ENCODE data around the gene DUSP8. TPM values are rescaled to one million over a fixed set of nuclear protein-coding genes. Genes with fewer than 3 reads are reported as not detected.
A peak's percentile ranks its signal among the peaks of the same experiment; 100 is the strongest.

DUSP8 gene
- total RNA-seq, 2 donors from 2014 or later = 21.8 to 33.9 TPM

- no peaks in the 10 kb centered on the region for H3K27me3 ChIP-seq
- H3K27ac ChIP-seq = peak overlapping the region; percentile 66
- intact Hi-C loops (cut with DNase I) = no loop called here
- H3K4me3 ChIP-seq = no peak overlapping the region
- H3K36me3 ChIP-seq = no peaks in the 10 kb centered on the region
- no peak for DNase-seq
- peak overlapping the region in 1 of 2 donors; percentile 24 for H3K9ac ChIP-seq (ENCODE audit: low read depth in 2 of 2, low read length in 2 of 2)
- peaks cover 19% of the 10 kb centered on the region for H3K4me1 ChIP-seq
- no peak for TF ChIP-seq CTCF (IDR thresholded peaks at IDR 0.05)
- H3K9me3 ChIP-seq = no peaks in the 10 kb centered on the region
Observed at GRCh38 chr11:1557051-1557884, 14.8 kb downstream of the DUSP8 start.

- Histone ChIP-seq H3K9me3 (no peaks in the 10 kb centered on the region), H3K4me1 (peaks cover 19% of the 10 kb centered on the region), H3K4me3 (no peak overlapping the region), H3K9ac (ENCODE audit: low read depth in 2 of 2, low read length in 2 of 2) (no peak overlapping the region), H3K27ac (no peak overlapping the region), H3K27me3 (no peaks in the 10 kb centered on the region), H3K36me3 (no peaks in the 10 kb centered on the region)
- DNase-seq = no peak
- TF ChIP-seq CTCF (IDR thresholded peaks at IDR 0.05) = no peak
- intact Hi-C loops (cut with DNase I) = no loop called here
Observed at GRCh38 chr11:1556278-1556902, 15.7 kb downstream of the DUSP8 start.

GRCh38 chr11:1555713-1556153 is 16.3 kb downstream of the DUSP8 start:
- no peak for TF ChIP-seq CTCF (IDR thresholded peaks at IDR 0.05)

GRCh38 chr11:1554981-1555712 is 16.9 kb downstream of the DUSP8 start:
- Histone ChIP-seq H3K27ac (no peak overlapping the region), H3K4me3 (no peak overlapping the region), H3K27me3 (no peaks in the 10 kb centered on the region), H3K9ac (ENCODE audit: low read depth in 2 of 2, low read length in 2 of 2) (no peak overlapping the region), H3K4me1 (peaks cover 17% of the 10 kb centered on the region), H3K9me3 (no peaks in the 10 kb centered on the region), H3K36me3 (no peaks in the 10 kb centered on the region)
- intact Hi-C loops (cut with DNase I) = no loop called here
- TF ChIP-seq CTCF (IDR thresholded peaks at IDR 0.05) = no peak
- DNase-seq = peak; percentile 27

More at GRCh38 chr11:1555713-1556153, 16.3 kb downstream of the DUSP8 start:
- DNase-seq = no peak
- intact Hi-C loops (cut with DNase I) = no loop called here
- H3K36me3 ChIP-seq = no peaks in the 10 kb centered on the region
- no peak overlapping the region for H3K27ac ChIP-seq
- H3K9ac ChIP-seq (ENCODE audit: low read depth in 2 of 2, low read length in 2 of 2) = no peak overlapping the region
- H3K9me3 ChIP-seq = no peaks in the 10 kb centered on the region
- H3K27me3 ChIP-seq = no peaks in the 10 kb centered on the region
- H3K4me1 ChIP-seq = peaks cover 19% of the 10 kb centered on the region
- H3K4me3 ChIP-seq = no peak overlapping the region

GRCh38 chr11:1553808-1554594 is 18.1 kb downstream of the DUSP8 start:
- Histone ChIP-seq H3K27me3 (no peaks in the 10 kb centered on the region), H3K4me1 (peaks cover 8% of the 10 kb centered on the region), H3K4me3 (no peak overlapping the region), H3K9me3 (no peaks in the 10 kb centered on the region), H3K36me3 (no peaks in the 10 kb centered on the region), H3K9ac (ENCODE audit: low read depth in 2 of 2, low read length in 2 of 2) (peak overlapping the region in 1 of 2 donors; percentile 51), H3K27ac (no peak overlapping the region)
- intact Hi-C loops (cut with DNase I) = no loop called here
- DNase-seq = peak; percentile 88
- peak; percentile 36 for TF ChIP-seq CTCF (IDR thresholded peaks at IDR 0.05)

Data from colonic mucosa (tissue), 4 donors.